Activated CD8-positive, alpha-beta memory T cell treated with anti-CD3 and anti-CD28 coated beads, Interleukin-2, amount 50 U/mL, for 24 hours (primary cell): ENCODE data around the gene PACRG.

Source experiments
- DNase-seq: peaks from one replicate; pipeline ENCODE4 v3.0.0-alpha.2; 2020; ENCODE audit errors: extremely low read depth

The PACRG gene

GRCh38 chr6:163136681-163137397, 409.1 kb downstream of the PACRG start:
- DNase-seq = no peak

DNA sequence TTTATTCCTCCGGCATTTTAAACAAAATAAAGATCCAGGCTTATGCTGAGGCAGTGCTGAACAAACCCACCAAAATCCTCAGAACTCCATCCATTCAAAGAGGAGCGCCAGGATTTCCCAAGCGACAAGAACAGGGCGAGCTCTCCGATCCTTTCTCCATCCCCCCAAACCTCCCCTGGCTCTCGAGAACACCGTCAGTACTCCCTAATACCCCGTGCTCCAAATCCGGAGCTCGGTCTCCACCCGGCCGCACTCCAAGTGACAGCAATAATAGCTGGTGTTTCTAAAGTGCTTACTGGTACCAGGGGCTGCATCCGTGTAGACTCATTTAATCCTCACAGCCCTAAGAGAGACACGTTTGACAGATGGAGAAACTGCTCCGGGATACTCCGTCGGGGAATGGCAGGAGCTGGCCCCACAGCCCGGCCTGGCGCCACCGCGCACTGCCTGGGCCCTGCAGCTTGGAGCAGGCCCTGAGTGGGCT, 409.7 kb downstream of the PACRG start:
- no peak for DNase-seq

GRCh38 chr6:163146036-163146435, 418.3 kb downstream of the PACRG start:
- DNase-seq = no peak

- no peak for DNase-seq
Measured at GRCh38 chr6:163147994-163148393, 420.2 kb downstream of the PACRG start.

DNA sequence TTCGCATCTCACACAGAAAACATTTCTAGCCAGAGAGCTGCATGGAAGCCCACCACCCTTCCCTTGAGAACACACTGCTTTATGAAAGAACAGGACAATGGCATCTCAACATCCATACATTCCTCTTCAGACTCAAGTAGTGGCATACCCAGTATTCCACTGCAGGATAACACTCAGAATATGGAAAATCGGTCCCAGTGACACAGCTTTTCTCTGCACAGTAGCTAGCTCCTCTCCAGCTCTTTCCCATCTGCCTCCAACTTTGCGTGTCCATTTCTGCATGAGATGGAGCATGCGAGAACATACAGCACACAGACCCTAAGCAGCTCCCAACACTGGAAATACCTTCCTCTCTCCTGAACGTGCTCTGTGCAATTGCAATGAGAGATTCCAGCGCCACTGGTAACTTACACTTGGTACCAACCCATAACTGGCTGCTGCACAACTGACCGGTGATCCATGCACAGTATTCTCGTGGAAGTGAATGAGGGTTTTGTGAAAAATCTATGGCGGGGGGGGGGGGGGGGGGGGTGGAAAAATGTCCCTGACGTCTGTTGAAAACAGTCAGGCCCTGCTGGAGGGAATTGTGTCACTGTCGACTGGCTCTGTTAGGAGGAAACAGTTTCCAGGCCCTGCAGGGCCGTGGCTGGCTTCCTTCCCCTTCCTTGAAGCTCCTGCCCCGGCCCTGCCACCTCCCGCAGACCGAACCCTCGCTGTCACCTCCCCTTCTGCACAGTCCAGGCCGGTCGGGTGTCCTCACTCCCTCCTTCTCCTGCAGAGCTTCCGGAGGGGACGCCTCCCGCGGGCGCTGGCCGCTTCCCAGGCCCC, 420.9 kb downstream of the PACRG start:
- no peak for DNase-seq

- no peak for DNase-seq
Measured at GRCh38 chr6:163149279-163149848, 421.6 kb downstream of the PACRG start.

- DNase-seq = no peak
Measured at GRCh38 chr6:163151212-163151611, 423.4 kb downstream of the PACRG start.

DNA sequence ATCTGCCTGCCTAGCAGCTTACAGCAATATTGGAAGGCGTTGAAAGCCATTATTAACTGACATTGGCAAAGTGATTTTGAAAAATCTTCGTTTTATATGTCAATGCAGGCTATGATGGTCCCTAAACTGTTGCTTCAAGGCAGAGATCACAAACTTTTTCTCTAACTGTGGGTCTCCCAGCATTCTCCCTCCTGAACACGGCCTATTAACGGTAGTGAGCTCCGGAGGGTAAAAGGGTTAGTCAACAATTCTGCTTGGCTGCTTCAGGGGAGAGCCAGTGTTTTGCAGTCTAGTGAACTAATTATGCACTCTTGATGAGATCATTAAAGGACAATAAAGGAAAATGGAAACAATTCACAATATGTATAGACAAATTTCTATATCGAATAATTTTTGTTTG, 424.9 kb downstream of the PACRG start:
- no peak for DNase-seq

DNA sequence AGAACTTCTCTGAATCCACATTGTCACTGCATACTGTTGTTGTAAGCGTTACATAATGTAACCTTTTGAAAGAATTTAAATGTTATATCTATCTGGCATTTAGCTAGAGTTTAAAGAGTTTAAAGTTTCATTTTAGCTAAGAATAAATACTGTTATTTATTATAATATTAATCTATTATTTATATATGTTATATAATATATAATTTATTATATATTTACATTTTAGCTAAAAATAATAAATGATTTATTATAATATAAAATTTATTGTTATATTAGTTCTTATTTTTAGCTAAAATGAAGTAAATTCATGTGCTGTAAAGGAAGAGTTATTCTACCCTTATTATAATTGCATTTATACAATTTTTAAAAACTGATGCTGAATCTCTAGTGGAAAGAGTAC, 431.3 kb downstream of the PACRG start:
- no peak for DNase-seq

- no peak for DNase-seq
Measured at GRCh38 chr6:163159689-163160088, 431.9 kb downstream of the PACRG start.

DNA sequence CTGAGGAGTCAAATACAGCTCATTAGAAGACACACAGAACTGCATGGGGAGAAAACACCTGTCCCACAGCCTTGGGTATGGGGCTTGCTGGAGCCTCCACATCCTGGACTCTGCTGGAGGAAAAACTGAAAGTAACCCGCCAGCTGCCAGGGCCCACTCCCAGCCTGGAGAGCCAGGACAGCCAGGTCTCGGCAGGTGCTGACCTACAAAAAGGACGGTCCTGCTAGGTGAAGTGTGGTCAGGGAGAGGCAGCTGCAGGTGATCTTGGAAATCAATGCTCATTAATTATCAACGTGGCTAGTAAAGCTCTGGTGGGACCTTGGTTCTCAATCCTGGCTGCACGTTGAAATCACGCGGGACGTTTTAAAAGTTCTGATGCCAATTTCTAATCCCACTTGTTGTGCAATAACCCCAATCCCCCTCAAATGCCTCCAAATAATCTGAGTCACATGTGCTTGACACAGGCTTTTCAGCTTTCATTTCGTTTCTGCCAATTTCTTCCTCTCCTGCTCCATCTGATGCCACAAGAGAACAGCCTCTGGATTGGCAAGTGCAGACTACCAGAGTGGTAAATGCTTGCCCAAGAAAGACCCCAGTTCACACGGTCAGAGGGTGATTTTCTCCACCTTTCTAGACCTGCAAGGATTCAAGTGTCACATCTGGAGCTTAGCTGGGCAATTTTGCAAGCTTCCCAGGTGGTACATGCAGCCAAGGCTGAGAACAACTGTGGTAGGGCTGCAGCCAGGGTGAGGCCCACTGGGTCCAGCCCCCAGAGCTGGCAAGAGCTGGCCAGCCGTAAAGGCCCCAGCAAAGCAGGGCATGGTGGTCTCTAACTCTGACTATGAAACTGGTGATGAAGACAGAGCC, 434.5 kb downstream of the PACRG start:
- DNase-seq = no peak

- DNase-seq = no peak
Measured at GRCh38 chr6:163162874-163163213, 435.1 kb downstream of the PACRG start.

DNA sequence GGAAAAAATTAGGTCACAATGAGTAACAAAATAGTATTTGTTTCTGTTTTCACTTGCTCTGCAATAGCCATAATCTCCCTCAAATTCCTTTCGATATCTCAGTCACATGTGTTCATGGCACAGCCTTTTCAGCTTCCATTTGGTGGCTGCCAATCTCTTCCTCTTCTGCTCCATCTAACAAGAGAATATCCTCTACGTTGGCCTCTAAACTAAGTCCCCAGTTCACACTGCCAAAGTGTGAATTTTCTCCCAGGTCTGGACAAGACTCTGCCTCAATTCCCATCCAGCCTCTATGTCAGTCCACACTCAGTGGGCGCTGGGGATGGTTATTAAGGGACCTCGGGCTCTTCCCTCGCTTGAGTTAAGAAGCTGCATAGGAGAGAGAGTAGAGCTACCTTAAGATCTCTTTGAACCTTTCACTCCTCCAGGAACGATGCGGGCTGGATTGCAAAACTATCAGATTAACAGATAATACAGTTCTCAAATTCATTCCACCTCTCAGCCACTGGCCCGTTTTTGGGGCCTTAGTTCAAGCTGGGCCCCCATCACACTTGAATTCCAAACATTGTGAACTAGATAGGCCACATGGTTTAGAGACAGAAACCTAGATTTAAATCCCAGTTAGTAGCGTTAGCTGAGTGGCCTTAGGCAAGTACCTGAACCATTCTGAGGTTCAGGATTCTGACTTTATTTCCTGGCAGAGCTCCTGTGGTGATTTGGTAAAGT, 436.6 kb downstream of the PACRG start:
- DNase-seq = no peak

DNA sequence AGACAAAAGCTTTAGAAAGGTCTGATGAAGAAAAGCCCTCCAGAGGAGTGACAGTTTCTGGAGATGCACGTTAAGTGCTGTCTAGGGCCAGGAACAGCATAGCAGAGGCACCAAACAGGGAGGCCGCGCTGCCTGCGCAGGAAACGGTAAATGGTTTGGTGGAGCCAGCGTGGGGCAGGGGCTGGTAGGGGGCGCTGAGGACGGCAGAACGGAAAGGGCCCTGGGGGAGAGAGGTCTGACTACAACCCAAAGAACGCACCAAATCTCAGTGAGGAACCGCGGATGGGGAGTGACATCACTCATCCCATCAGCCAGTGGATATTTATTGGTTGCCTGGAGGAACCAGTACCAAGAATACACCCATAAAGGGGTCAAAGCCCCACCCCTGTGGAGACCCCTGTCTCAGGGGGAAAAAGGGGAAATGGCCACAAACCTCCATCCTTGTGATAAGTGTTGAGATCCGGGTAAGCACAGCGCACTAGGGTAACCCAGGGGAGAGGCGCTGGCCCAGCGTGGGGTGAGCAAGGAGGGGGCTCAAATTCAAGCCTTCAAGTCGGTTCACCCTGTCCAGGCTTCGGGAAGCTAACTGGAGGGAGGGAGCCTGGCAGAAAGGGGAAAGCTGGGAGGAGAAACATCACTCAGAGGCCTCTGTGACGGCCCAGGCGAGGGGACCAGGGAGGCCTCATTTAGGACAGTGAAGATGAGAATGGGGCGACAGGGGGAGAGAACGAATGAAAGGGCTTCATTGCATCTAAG, 437.6 kb downstream of the PACRG start:
- no peak for DNase-seq

GRCh38 chr6:163165922-163166321, 438.1 kb downstream of the PACRG start:
- DNase-seq = no peak

GRCh38 chr6:163166507-163166906, 438.7 kb downstream of the PACRG start:
- no peak for DNase-seq

DNA sequence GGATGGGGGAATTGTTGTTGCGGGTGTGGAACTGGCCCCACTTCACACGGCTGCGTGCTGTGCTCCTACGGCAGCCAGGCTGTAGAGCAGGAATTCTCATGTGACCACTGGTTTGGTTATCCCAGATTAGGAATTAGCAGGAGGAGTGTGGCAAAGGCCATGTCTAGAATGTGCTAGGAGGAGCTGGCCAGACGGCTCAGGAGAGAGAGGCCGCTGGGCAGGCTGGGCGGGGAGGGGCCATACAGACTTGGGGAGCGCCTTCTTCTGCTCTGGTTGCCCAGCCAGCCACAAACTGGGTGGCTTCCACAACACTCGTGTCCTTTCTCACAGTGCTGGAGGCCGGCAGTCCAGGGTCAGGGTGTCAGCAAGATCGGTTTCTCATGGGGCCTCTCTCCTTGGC, 441.7 kb downstream of the PACRG start:
- no peak for DNase-seq

DNA sequence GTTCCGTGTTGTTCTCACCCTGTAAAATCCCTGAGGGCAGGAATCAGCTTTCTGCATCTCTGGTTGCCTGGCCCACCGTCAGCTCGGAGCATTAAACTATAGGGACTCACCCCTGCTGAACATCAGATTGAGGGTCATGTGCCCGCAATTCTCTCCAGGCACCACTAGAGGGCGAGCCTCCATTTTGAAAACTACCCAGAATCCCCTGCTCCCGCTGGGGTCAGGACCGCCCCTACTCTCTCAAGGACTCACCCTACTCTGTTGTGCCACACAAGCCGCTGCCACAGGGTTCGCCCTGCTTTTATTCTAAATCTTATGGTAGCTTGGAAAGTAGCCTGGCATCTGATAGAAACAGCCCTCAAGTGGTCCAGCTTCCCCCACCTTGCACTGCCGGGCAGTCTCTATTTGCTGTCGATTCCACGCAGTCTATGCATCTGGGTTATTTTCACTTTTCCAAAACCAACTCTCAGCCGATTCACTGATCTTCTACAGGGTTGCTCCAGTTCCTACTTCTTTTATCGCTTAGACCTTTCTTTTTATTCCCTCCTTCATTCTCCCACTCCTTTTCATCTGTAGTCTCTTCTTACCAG, 442.6 kb downstream of the PACRG start:
- DNase-seq = no peak

DNA sequence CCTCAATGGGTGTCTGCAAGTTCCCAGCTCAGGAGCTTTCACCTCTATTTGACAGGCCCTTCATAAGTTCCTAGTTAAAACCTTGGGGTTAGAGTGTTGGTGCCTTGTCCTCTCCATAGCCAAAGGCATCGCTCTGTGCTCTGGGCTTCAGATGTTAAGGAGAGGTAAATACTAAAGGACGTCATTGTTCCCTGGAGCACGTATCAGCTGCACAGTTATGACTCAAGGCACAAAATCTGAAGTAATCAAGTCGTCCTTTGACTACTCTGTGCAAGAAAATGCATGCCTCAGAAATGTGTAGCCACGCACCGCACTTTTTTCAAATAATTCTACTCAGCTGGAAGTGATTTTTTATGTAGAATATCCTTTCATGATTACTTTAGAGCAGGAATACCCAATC, 446.0 kb downstream of the PACRG start:
- DNase-seq = no peak

GRCh38 chr6:163175301-163175700, 447.5 kb downstream of the PACRG start:
- no peak for DNase-seq
